ENCODE results near the gene CDC25C.

DNA sequence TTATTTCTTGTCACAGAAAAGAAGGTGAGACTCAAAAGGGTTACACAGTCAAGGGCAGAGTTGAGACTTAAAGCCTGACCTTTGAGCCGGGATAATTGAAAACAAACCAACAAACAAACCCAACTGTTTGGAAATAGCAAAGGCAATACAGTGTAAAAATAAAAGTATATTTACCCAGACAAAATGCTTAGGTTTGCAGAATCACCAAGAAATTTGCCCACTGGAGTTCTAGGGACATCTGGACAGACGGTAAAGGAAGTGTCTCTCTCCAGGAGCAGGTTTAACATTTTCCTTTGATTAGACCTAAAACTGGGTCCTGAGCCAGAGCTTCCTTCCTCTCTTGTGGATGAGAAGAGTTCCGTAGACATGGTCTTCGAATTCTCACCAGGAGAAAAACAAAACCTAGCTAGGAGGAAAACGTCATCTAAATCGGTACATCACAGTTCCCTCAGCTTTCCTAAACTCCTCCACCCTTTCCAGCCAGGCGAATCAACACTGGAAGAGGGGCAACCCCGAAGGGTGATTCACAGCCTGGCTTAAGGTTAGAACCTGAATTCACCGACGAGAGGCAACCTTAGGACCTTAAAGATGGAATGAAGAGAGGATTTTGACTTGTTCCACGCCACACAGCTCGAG lies 673 bp downstream of the CDC25C start:
- TF ChIP-seq CTCF (IDR thresholded peaks at IDR 0.05; ENCODE audit: low read length): no peak
- no peak for TF ChIP-seq EZH2 (optimal IDR thresholded peaks at IDR 0.05; ENCODE audit: low read depth, low read length)
- no peak for TF ChIP-seq EZH2phosphoT487 (IDR thresholded peaks at IDR 0.05; ENCODE audit: low read length)
